ENCODE data around the gene SH3GL3.

Gene SH3GL3

DNA sequence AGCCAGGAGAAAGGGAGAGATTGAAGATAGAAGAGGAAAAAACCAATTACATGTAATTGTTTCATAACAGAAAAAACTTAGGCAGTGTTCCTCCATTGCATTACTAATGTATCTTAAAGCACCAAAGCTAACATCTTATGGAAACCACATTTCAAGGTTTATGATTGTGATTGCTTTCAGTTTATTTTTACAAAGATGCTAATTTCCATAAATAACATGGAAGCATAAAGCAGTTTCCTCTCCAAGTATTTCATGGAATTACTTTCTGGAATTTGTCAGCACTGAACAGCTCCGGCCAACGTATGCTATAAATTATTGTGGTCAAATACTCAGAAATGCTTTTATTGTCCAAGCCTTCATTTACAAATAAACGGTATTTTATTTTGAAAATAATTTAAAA is 218.3 kb downstream of the SH3GL3 start:
- TF ChIP-seq, protein P1, sequence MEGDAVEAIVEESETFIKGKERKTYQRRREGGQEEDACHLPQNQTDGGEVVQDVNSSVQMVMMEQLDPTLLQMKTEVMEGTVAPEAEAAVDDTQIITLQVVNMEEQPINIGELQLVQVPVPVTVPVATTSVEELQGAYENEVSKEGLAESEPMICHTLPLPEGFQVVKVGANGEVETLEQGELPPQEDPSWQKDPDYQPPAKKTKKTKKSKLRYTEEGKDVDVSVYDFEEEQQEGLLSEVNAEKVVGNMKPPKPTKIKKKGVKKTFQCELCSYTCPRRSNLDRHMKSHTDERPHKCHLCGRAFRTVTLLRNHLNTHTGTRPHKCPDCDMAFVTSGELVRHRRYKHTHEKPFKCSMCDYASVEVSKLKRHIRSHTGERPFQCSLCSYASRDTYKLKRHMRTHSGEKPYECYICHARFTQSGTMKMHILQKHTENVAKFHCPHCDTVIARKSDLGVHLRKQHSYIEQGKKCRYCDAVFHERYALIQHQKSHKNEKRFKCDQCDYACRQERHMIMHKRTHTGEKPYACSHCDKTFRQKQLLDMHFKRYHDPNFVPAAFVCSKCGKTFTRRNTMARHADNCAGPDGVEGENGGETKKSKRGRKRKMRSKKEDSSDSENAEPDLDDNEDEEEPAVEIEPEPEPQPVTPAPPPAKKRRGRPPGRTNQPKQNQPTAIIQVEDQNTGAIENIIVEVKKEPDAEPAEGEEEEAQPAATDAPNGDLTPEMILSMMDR (IDR thresholded peaks at IDR 0.05; ENCODE audit: poor library complexity, severe bottlenecking), result no peak
- H3K36me3 ChIP-seq (ENCODE audit: low read depth), result no peaks in the 10 kb centered on the region
- no peaks in the 10 kb centered on the region for H3K4me1 ChIP-seq (ENCODE audit: insufficient read depth, poor library complexity, severe bottlenecking)
- H3K27me3 ChIP-seq (ENCODE audit: insufficient read depth, poor library complexity, severe bottlenecking), result no peaks in the 10 kb centered on the region
- no peak for DNase-seq (ENCODE audit: low spot score)
- H3K27ac ChIP-seq (ENCODE audit: poor library complexity, severe bottlenecking), result no peak overlapping the region
- no peak overlapping the region for H3K4me3 ChIP-seq (ENCODE audit: severe bottlenecking)
- ATAC-seq (ENCODE audit: low read depth), result no peak
- H3K9me3 ChIP-seq (ENCODE audit: severe bottlenecking), result no peaks in the 10 kb centered on the region
